Thyroid gland (tissue), 4 donors: Measurements from ENCODE around the gene SLC46A3. TPM values are rescaled to one million over a fixed set of nuclear protein-coding genes. Genes with fewer than 3 reads are reported as not detected.

Experiments
- DNase-seq, 2 donors: peaks; one replicate each; pipeline ENCODE4 v3.0.0-alpha.2; 2019
- H3K27ac ChIP-seq, 3 donors: fragments of 200-600 bp; sonication (generic); 1 replicate in 2 of 3; 2 replicates in 1 of 3; pipeline ENCODE4 v1.5.1; 2016 to 2019; ENCODE audit warnings: mild to moderate bottlenecking in 1 of 3, moderate library complexity in 1 of 3
- H3K27me3 ChIP-seq: fragments of 200-600 bp; sonication (generic); one replicate; pipeline ENCODE4 v1.5.1; 2019
- H3K36me3 ChIP-seq, 2 donors: fragments of 200-600 bp; sonication (generic); one replicate each; pipeline ENCODE4 v1.5.1; 2016 to 2019
- H3K4me1 ChIP-seq, 2 donors: fragments of 200-600 bp; sonication (generic); one replicate each; pipeline ENCODE4 v1.5.1; 2017 to 2019
- H3K4me3 ChIP-seq, 3 donors: fragments of 200-600 bp; sonication (generic); replicated peaks in 1 of 3; 1 replicate in 2 of 3; 2 replicates in 1 of 3; pipeline ENCODE4 v1.5.1; 2016; ENCODE audit warnings: mild to moderate bottlenecking in 1 of 3
- H3K9me3 ChIP-seq: fragments of 200-600 bp; sonication (generic); one replicate; pipeline ENCODE4 v1.5.1; 2017
- CTCF ChIP-seq, 6 experiments: fragments of 200-600 bp in 3 of 6; fragments of 450-650 bp in 3 of 6; sonication (generic) in 3 of 6; IDR thresholded peaks; one replicate each; pipeline ENCODE4 v1.5.1; 2016 to 2019; ENCODE audit warnings: antibody characterized with exemption in 6 of 6, mild to moderate bottlenecking in 2 of 6, inconsistent platforms in 1 of 6, moderate library complexity in 1 of 6
- POLR2A ChIP-seq, 2 donors: fragments of 450-650 bp; IDR thresholded peaks; one replicate each; pipeline ENCODE4 v1.6.1; 2017; ENCODE audit warnings: antibody characterized with exemption in 2 of 2, mild to moderate bottlenecking in 2 of 2, moderate library complexity in 1 of 2
- WGBS, 2 donors: methylation state at CpG; one replicate each; pipeline ENCODE4 v1.1.5; 2017; 5-methylcytosine and 5-hydroxymethylcytosine counted together
- intact Hi-C: fragments of 100-400 bp; cut with DNase I; formaldehyde crosslinking; loops from one replicate; pipeline ENCODE4 v1.15.1; 2023
- small RNA-seq: library from RNA; depleted of rRNA; stranded (forward); fragments of <200 nt; gene quantifications from one replicate; pipeline ENCODE3, GENCODE V24; 2016
- total RNA-seq, 4 donors: library from RNA; depleted of rRNA; stranded (reverse); fragments of >200 nt; gene quantifications; one replicate each; pipeline ENCODE4 v1.2.3, GENCODE V29; 2016

SLC46A3 gene
- total RNA-seq, 4 donors from 2014 or later, result 16.4 to 28.7 (median 26.8) TPM

- Histone ChIP-seq H3K27me3 (no peaks in the 10 kb centered on the region), H3K27ac (no peak overlapping the region), H3K4me3 (no peak overlapping the region), H3K36me3 (no peaks in the 10 kb centered on the region), H3K4me1 (peaks cover 15 to 25% of the 10 kb centered on the region in 2 donors), H3K9me3 (no peaks in the 10 kb centered on the region)
- 98% methylated on average over 1 of the region's 1 CpG for WGBS, 2 donors
- TF ChIP-seq POLR2A (IDR thresholded peaks at IDR 0.05), result no peak
- no peak for TF ChIP-seq CTCF (IDR thresholded peaks at IDR 0.05)
- intact Hi-C loops, result no loop called here
- no peak for DNase-seq
These were observed 64.5 kb downstream of the SLC46A3 start for GRCh38 chr13:28654276-28654675.

- no peak overlapping the region for H3K27ac ChIP-seq
- H3K27me3 ChIP-seq, result no peaks in the 10 kb centered on the region
- intact Hi-C loops, result no loop called here
- DNase-seq, result no peak
- H3K36me3 ChIP-seq, result no peaks in the 10 kb centered on the region
- TF ChIP-seq CTCF (IDR thresholded peaks at IDR 0.05), result no peak
- no peak for TF ChIP-seq POLR2A (IDR thresholded peaks at IDR 0.05)
- 62 to 63% methylated on average over 1 of the region's 1 CpG for WGBS, 2 donors
- peaks cover 15 to 25% of the 10 kb centered on the region in 2 donors for H3K4me1 ChIP-seq
- H3K9me3 ChIP-seq, result no peaks in the 10 kb centered on the region
- no peak overlapping the region for H3K4me3 ChIP-seq
These were observed 65.7 kb downstream of the SLC46A3 start for GRCh38 chr13:28653111-28653510.

GRCh38 chr13:28651810-28652401 is 66.9 kb downstream of the SLC46A3 start:
- TF ChIP-seq CTCF (IDR thresholded peaks at IDR 0.05) (no peak), POLR2A (IDR thresholded peaks at IDR 0.05) (no peak)
- Histone ChIP-seq H3K27me3 (no peaks in the 10 kb centered on the region), H3K9me3 (no peaks in the 10 kb centered on the region), H3K4me3 (no peak overlapping the region), H3K27ac (no peak overlapping the region), H3K4me1 (peaks cover 8 to 16% of the 10 kb centered on the region in 2 donors), H3K36me3 (no peaks in the 10 kb centered on the region)
- no peak for DNase-seq
- intact Hi-C loops, result no loop called here
- 78 to 88% methylated on average over 7 of the region's 7 CpGs for WGBS, 2 donors

GRCh38 chr13:28650284-28650683 is 68.5 kb downstream of the SLC46A3 start:
- TF ChIP-seq POLR2A (IDR thresholded peaks at IDR 0.05), result no peak
- TF ChIP-seq CTCF (IDR thresholded peaks at IDR 0.05), result no peak
- Histone ChIP-seq H3K36me3 (no peaks in the 10 kb centered on the region), H3K4me3 (no peak overlapping the region), H3K27me3 (no peaks in the 10 kb centered on the region), H3K4me1 (peaks cover 0 to 3% of the 10 kb centered on the region in 2 donors), H3K27ac (no peak overlapping the region), H3K9me3 (no peaks in the 10 kb centered on the region)
- 92 to 93% methylated on average over 2 of the region's 2 CpGs for WGBS, 2 donors
- intact Hi-C loops, result no loop called here
- no peak for DNase-seq

Small RNA genes within 50 kb of the gene (small RNA-seq; reads per million reads assigned to genes)
- gene RNU6-53P, result not detected

Other genes with a start within 250 kb of the SLC46A3 start
- gene FLT1, start 223.8 kb downstream of the SLC46A3 start, total RNA-seq, result 100 to 1,000 TPM in 1 of 4 donors, 10 to 100 TPM in 3; 23.4 to 132 (median 44.4) TPM
- gene POMP, start 59.8 kb downstream of the SLC46A3 start, total RNA-seq, result 10 to 100 TPM; 23.3 to 70.0 (median 45.4) TPM
- 1 to 10 TPM in 3 of 4 donors, under 1 TPM in 1; 0.98 to 1.5 (median 1.1) TPM for gene MTUS2, start 101.4 kb upstream of the SLC46A3 start, total RNA-seq